Trophoblast cell (in vitro differentiated cells and primary cell): ENCODE results near the gene AR.

ENCODE experiments used
- DNase-seq, 2 donors: peaks; one replicate each; pipeline ENCODE4 v3.0.0-alpha.2; 2016
- H2AFZ ChIP-seq: 2 replicates; pipeline ENCODE4 v1.6.1; 2013; ENCODE audit warnings: low read length, moderate library complexity, mild to moderate bottlenecking; ENCODE audit not compliant: insufficient read depth, poor library complexity
- H2AK5ac ChIP-seq: 2 replicates; pipeline ENCODE4 v1.6.1; 2013; ENCODE audit warnings: mild to moderate bottlenecking, low read length
- H2BK120ac ChIP-seq: 2 replicates; pipeline ENCODE4 v1.6.1; 2013; ENCODE audit warnings: low read length, mild to moderate bottlenecking, moderate library complexity; ENCODE audit not compliant: insufficient read depth, poor library complexity
- H2BK12ac ChIP-seq: 2 replicates; pipeline ENCODE4 v1.6.1; 2013; ENCODE audit warnings: mild to moderate bottlenecking, low read length, moderate library complexity
- H2BK5ac ChIP-seq: 2 replicates; pipeline ENCODE4 v1.6.1; 2013; ENCODE audit warnings: low read length, low read depth, moderate library complexity, mild to moderate bottlenecking; ENCODE audit not compliant: poor library complexity
- H3K14ac ChIP-seq: 2 replicates; pipeline ENCODE4 v1.6.1; 2013; ENCODE audit warnings: mild to moderate bottlenecking, low read length
- H3K18ac ChIP-seq: 2 replicates; pipeline ENCODE4 v1.6.1; 2013; ENCODE audit warnings: mild to moderate bottlenecking, low read length
- H3K23ac ChIP-seq: 2 replicates; pipeline ENCODE4 v1.6.1; 2013; ENCODE audit warnings: low read length
- H3K27ac ChIP-seq: 2 replicates; pipeline ENCODE4 v1.5.1; 2013; ENCODE audit warnings: low read depth, mild to moderate bottlenecking, inconsistent platforms, low read length, moderate library complexity
- H3K27me3 ChIP-seq: 2 replicates; pipeline ENCODE4 v1.6.1; 2013; ENCODE audit warnings: inconsistent platforms, mild to moderate bottlenecking, low read length, moderate library complexity; ENCODE audit not compliant: insufficient read depth
- H3K36me3 ChIP-seq, 2 experiments: 1 replicate in 1 of 2; 2 replicates in 1 of 2; pipeline ENCODE4 v1.6.1; 2013; ENCODE audit warnings: low read length in 2 of 2, mild to moderate bottlenecking in 2 of 2, moderate library complexity in 1 of 2; ENCODE audit not compliant: insufficient read depth in 2 of 2, control insufficient read depth in 1 of 2
- H3K4ac ChIP-seq: 2 replicates; pipeline ENCODE4 v1.6.1; 2013; ENCODE audit warnings: low read depth, mild to moderate bottlenecking, low read length, moderate library complexity
- H3K4me1 ChIP-seq, 2 experiments: 1 replicate in 1 of 2; 2 replicates in 1 of 2; pipeline ENCODE4 v1.6.1; 2013; ENCODE audit warnings: low read length in 2 of 2, mild to moderate bottlenecking in 2 of 2, moderate library complexity in 1 of 2; ENCODE audit not compliant: insufficient read depth in 2 of 2, control insufficient read depth in 1 of 2
- H3K4me2 ChIP-seq: 2 replicates; pipeline ENCODE4 v1.6.1; 2013; ENCODE audit warnings: inconsistent platforms, mild to moderate bottlenecking, low read length, moderate library complexity
- H3K4me3 ChIP-seq: 2 replicates; pipeline ENCODE4 v1.5.1; 2013; ENCODE audit warnings: mild to moderate bottlenecking, low read depth, low read length, inconsistent platforms
- H3K79me1 ChIP-seq: one replicate; pipeline ENCODE4 v1.6.1; 2013; ENCODE audit warnings: low read length
- H3K79me2 ChIP-seq: 2 replicates; pipeline ENCODE4 v1.6.1; 2013; ENCODE audit warnings: low read length, mild to moderate bottlenecking; ENCODE audit not compliant: control insufficient read depth, insufficient read depth, poor library complexity
- H3K9ac ChIP-seq: 2 replicates; pipeline ENCODE4 v1.6.1; 2013; ENCODE audit warnings: mild to moderate bottlenecking, low read length
- H3K9me3 ChIP-seq: 2 replicates; pipeline ENCODE4 v1.6.1; 2013; ENCODE audit warnings: low read depth, mild to moderate bottlenecking, control low read depth, inconsistent platforms, low read length; ENCODE audit not compliant: insufficient read depth
- H4K12ac ChIP-seq: 2 replicates; pipeline ENCODE4 v1.6.1; 2013; ENCODE audit warnings: low read depth, mild to moderate bottlenecking, low read length, moderate library complexity
- H4K8ac ChIP-seq: 2 replicates; pipeline ENCODE4 v1.6.1; 2013; ENCODE audit warnings: low read depth, mild to moderate bottlenecking, low read length, moderate library complexity
- H4K91ac ChIP-seq: one replicate; pipeline ENCODE4 v1.6.1; 2013; ENCODE audit warnings: low read depth, mild to moderate bottlenecking, low read length, moderate library complexity
- WGBS: extraction: QIAGEN DNeasy Blood & Tissue Kit; methylation state at CpG from one replicate; pipeline ENCODE4 v1.1.7; 2013; ENCODE audit warnings: missing lambda C conversion rate; ENCODE audit not compliant: insufficient read length, insufficient coverage; ENCODE audit errors: extremely low coverage; 5-methylcytosine and 5-hydroxymethylcytosine counted together

The AR gene

DNA sequence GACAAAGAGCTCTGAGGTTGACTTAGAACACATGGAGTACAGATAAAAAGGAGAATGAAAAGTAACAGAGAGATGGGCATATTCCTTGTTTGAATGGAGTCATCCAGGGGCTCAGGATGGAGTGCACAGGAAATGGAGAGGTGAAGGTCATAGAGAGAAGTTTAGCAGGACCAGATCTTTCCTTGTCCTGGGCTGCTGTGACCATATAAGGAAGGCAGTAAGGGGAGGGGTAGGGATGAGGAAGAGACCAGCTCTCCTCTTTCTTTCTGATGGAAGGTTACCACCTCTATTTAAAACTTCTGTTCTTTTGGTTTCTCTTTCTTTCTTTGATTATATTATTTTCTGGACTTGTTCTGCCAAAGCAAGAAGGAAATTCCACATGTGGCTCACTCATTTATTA, 27.0 kb downstream of the AR start:
- Histone ChIP-seq H4K12ac (no peak overlapping the region), H3K23ac (no peak overlapping the region)
- no peak for DNase-seq

DNA sequence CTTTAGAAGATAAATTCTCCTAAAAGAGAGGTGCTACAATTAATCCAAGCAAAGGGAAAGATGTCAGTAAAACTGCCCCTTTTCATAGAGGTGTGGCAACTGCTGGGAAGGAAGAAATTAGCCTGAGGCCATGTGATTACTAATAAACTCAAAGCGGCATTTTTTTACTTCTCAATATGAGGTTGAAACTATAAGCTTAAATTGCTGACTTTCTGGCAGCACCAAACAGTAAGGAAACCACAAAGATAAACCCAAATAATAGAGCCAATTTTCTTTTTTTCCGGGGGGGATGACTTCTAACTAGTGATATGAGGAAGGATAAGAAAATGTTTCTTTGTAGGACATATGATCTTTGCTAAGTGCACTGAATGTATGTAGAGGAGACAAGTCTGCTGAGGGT, 30.9 kb downstream of the AR start:
- no peak overlapping the region for H4K8ac ChIP-seq
- H3K27me3 ChIP-seq: no peaks in the 10 kb centered on the region
- H4K91ac ChIP-seq: no peak overlapping the region
- H3K4ac ChIP-seq: no peak overlapping the region
- no peak overlapping the region for H2BK5ac ChIP-seq
- no peak overlapping the region for H2AFZ ChIP-seq
- H3K18ac ChIP-seq: no peak overlapping the region
- H3K36me3 ChIP-seq: no peaks in the 10 kb centered on the region
- H3K23ac ChIP-seq: no peak overlapping the region
- no peaks in the 10 kb centered on the region for H3K79me1 ChIP-seq
- H3K9me3 ChIP-seq: no peaks in the 10 kb centered on the region
- H3K4me2 ChIP-seq: no peak overlapping the region
- H2BK12ac ChIP-seq: no peak overlapping the region
- no peak for DNase-seq
- H2BK120ac ChIP-seq: no peak overlapping the region
- no peak overlapping the region for H3K27ac ChIP-seq
- peaks cover 0 to 2% of the 10 kb centered on the region in 2 experiments for H3K4me1 ChIP-seq
- H3K79me2 ChIP-seq: no peaks in the 10 kb centered on the region
- no peak overlapping the region for H4K12ac ChIP-seq
- H3K4me3 ChIP-seq: no peak overlapping the region
- H3K14ac ChIP-seq: no peak overlapping the region
- H3K9ac ChIP-seq: no peak overlapping the region
- H2AK5ac ChIP-seq: no peak overlapping the region
- WGBS: no CpG with 5 or more reads among the region's 2 CpGs

More for the DNA sequence above, 27.0 kb downstream of the AR start:
- Histone ChIP-seq H4K8ac (no peak overlapping the region), H2BK12ac (no peak overlapping the region), H3K4me1 (peaks cover 0 to 2% of the 10 kb centered on the region in 2 experiments), H2BK120ac (no peak overlapping the region), H2AFZ (no peak overlapping the region), H3K4me3 (no peak overlapping the region), H3K79me2 (no peaks in the 10 kb centered on the region), H3K27ac (no peak overlapping the region), H3K9me3 (no peaks in the 10 kb centered on the region), H3K36me3 (no peaks in the 10 kb centered on the region), H3K79me1 (no peaks in the 10 kb centered on the region), H3K27me3 (no peaks in the 10 kb centered on the region), H2BK5ac (no peak overlapping the region), H3K9ac (no peak overlapping the region), H3K14ac (no peak overlapping the region), H3K4ac (no peak overlapping the region), H2AK5ac (no peak overlapping the region), H3K18ac (no peak overlapping the region), H3K4me2 (no peak overlapping the region), H4K91ac (no peak overlapping the region)

DNA sequence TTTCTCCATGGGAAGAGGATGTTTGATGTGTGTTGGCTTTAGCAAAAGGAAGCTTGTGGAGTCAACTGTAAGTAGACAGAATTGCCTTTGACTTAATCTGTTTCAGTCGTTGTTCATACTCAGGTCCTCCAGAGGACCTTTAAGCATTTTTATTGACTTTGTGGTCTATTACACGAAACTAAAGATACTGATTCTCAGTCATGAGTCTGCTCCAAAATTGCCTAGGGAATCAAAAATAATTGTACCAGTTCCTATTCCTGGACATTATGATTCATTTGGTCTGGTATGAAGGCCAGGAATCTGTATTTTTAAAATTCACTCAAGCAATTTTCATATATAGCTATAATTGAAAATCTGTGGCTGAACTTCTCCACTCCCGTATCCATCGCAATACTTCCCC, 38.6 kb downstream of the AR start:
- Histone ChIP-seq H3K9me3 (no peaks in the 10 kb centered on the region), H3K4ac (no peak overlapping the region), H4K91ac (no peak overlapping the region), H3K4me1 (no peaks in the 10 kb centered on the region), H3K27ac (no peak overlapping the region), H3K79me2 (no peaks in the 10 kb centered on the region), H3K18ac (no peak overlapping the region), H3K27me3 (no peaks in the 10 kb centered on the region), H3K4me3 (no peak overlapping the region), H2BK120ac (no peak overlapping the region), H4K8ac (no peak overlapping the region), H3K36me3 (no peaks in the 10 kb centered on the region), H3K23ac (no peak overlapping the region), H2AFZ (no peak overlapping the region), H3K4me2 (no peak overlapping the region), H3K9ac (no peak overlapping the region), H2BK12ac (no peak overlapping the region), H2BK5ac (no peak overlapping the region), H2AK5ac (no peak overlapping the region), H4K12ac (no peak overlapping the region), H3K14ac (no peak overlapping the region), H3K79me1 (no peaks in the 10 kb centered on the region)
- no CpG with 5 or more reads among the region's 4 CpGs for WGBS
- no peak for DNase-seq

DNA sequence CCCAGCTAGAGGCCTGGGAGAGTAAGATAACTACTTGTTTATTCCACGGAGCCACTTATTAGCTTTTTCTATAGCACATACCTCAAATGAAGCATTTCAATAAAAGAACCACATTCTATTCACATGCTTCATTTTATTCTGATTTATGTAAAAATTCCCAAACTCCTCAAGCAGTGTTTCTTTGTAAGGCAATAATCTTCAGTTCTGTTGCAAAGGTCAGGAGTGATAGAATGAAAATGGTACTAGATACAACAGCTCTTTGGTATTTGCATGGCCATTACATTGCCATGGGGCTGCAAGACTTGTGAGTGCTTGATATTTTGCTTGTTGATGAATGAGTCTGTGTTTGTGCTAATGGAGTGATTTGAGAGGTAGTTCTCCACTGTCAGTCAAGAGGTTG, 39.4 kb downstream of the AR start:
- H3K27ac ChIP-seq: no peak overlapping the region
- no peak overlapping the region for H2AFZ ChIP-seq
- no peak overlapping the region for H2BK12ac ChIP-seq
- no peak overlapping the region for H3K23ac ChIP-seq
- no peak overlapping the region for H2AK5ac ChIP-seq
- no peaks in the 10 kb centered on the region for H3K9me3 ChIP-seq
- no peak overlapping the region for H2BK120ac ChIP-seq
- H3K36me3 ChIP-seq: no peaks in the 10 kb centered on the region
- no peak overlapping the region for H2BK5ac ChIP-seq
- no CpG with 5 or more reads among the region's 1 CpG for WGBS
- H3K79me2 ChIP-seq: no peaks in the 10 kb centered on the region
- H3K18ac ChIP-seq: no peak overlapping the region
- H3K14ac ChIP-seq: no peak overlapping the region
- no peak overlapping the region for H4K12ac ChIP-seq
- H3K4me3 ChIP-seq: no peak overlapping the region
- no peak overlapping the region for H4K91ac ChIP-seq
- H3K4me1 ChIP-seq: no peaks in the 10 kb centered on the region
- H3K27me3 ChIP-seq: no peaks in the 10 kb centered on the region
- H3K4me2 ChIP-seq: no peak overlapping the region
- no peak for DNase-seq
- H4K8ac ChIP-seq: no peak overlapping the region
- H3K4ac ChIP-seq: no peak overlapping the region
- H3K79me1 ChIP-seq: no peaks in the 10 kb centered on the region
- H3K9ac ChIP-seq: no peak overlapping the region
